Endothelial cell of umbilical vein (primary cell): Measurements from ENCODE around the gene TOP1. TPM values are rescaled to one million over a fixed set of nuclear protein-coding genes. Genes with fewer than 3 reads are reported as not detected.

ENCODE experiments used
- BruUV-seq: library from RNA; stranded (reverse); fragments of 400-500 nt; replicated peaks from 2 replicates; lab custom pipeline; 2021; lab: Mats Ljungman, UMichigan
- CTCF ChIA-PET: fragments of 300-600, 350-600 bp; sonication (Branson Sonifier 250); formaldehyde crosslinking; loops from one replicate; lab custom pipeline; 2021; ENCODE audit warnings: antibody characterized with exemption, inconsistent platforms; lab: Charles Lee
- POLR2A ChIA-PET: fragments of 300-600, 350-600 bp; sonication (Branson Sonifier 250); formaldehyde crosslinking; loops from one replicate; lab custom pipeline; 2021; ENCODE audit warnings: antibody characterized with exemption, inconsistent platforms; lab: Charles Lee
- DNase-seq: peaks from one replicate; pipeline ENCODE4 v3.0.0-alpha.2; 2011; ENCODE audit warnings: low read depth, low spot score
- FAIRE-seq: peaks from 2 replicates; lab custom pipeline; 2011; peaks lifted over from hg19 to GRCh38; lab: Jason Lieb, UNC
- H2AFZ ChIP-seq: 2 replicates; pipeline ENCODE4 v1.6.0; 2012; ENCODE audit warnings: low read depth, low read length, control low read depth, inconsistent platforms
- H3K27ac ChIP-seq: 2 replicates; pipeline ENCODE4 v1.5.1; 2011; ENCODE audit warnings: low read depth, mild to moderate bottlenecking, control low read depth, low read length, moderate library complexity; ENCODE audit not compliant: insufficient read depth
- H3K27me3 ChIP-seq, 2 experiments: 2 replicates each; pipeline versions ENCODE4 v1.6.0 to v1.6.1; 2011; ENCODE audit warnings: low read length in 2 of 2, mixed read lengths in 1 of 2; ENCODE audit not compliant: control insufficient read depth in 2 of 2, insufficient read depth in 2 of 2
- H3K36me3 ChIP-seq, 2 experiments: 2 replicates in 1 of 2; 3 replicates in 1 of 2; pipeline ENCODE4 v1.5.1; 2011; ENCODE audit warnings: low read length in 2 of 2, mild to moderate bottlenecking in 1 of 2, moderate library complexity in 1 of 2; ENCODE audit not compliant: control insufficient read depth in 2 of 2, insufficient read depth in 2 of 2; ENCODE audit errors: extremely low read depth in 1 of 2
- H3K4me1 ChIP-seq: 3 replicates; pipeline ENCODE4 v1.5.1; 2011; ENCODE audit warnings: mild to moderate bottlenecking, low read length; ENCODE audit not compliant: control insufficient read depth, insufficient read depth; ENCODE audit errors: extremely low read depth
- H3K4me2 ChIP-seq: 2 replicates; pipeline ENCODE4 v1.6.1; 2011; ENCODE audit warnings: low read length, control low read depth, mixed read lengths; ENCODE audit not compliant: insufficient read depth
- H3K4me3 ChIP-seq, 3 experiments: fragments of 200-600 bp in 1 of 3; sonication (generic), shearing (Covaris generic) in 1 of 3; replicated peaks in 1 of 3; 2 replicates each; pipeline ENCODE4 v1.5.1; 2011 to 2016; ENCODE audit warnings: control low read depth in 3 of 3, low read length in 3 of 3, mild to moderate bottlenecking in 2 of 3, inconsistent platforms in 1 of 3, low read depth in 1 of 3, moderate library complexity in 1 of 3; ENCODE audit not compliant: insufficient read depth in 1 of 3
- H3K79me2 ChIP-seq: 2 replicates; pipeline ENCODE4 v1.6.0; 2012; ENCODE audit warnings: low read length, inconsistent platforms; ENCODE audit not compliant: control insufficient read depth, insufficient read depth
- H3K9ac ChIP-seq: replicated peaks from 2 replicates; pipeline ENCODE3; 2011; ENCODE audit warnings: low read length, control low read depth; ENCODE audit not compliant: insufficient read depth; ENCODE audit errors: extremely low read depth
- H3K9me1 ChIP-seq: replicated peaks from 3 replicates; pipeline ENCODE4 v1.6.0; 2011; ENCODE audit warnings: mild to moderate bottlenecking, low read length; ENCODE audit not compliant: control insufficient read depth, insufficient read depth; ENCODE audit errors: extremely low read depth
- H3K9me3 ChIP-seq: replicated peaks from 2 replicates; pipeline ENCODE4 v1.5.1; 2012; ENCODE audit warnings: low read length, inconsistent platforms; ENCODE audit not compliant: control insufficient read depth, insufficient read depth
- H4K20me1 ChIP-seq: replicated peaks from 2 replicates; pipeline ENCODE3; 2011; ENCODE audit warnings: mild to moderate bottlenecking, low read length; ENCODE audit not compliant: control insufficient read depth, insufficient read depth; ENCODE audit errors: extremely low read depth
- CTCF ChIP-seq, 2 donors: IDR thresholded peaks; 1 replicate in 1 of 2; 2 replicates in 1 of 2; pipeline ENCODE4 v1.5.1; 2011; ENCODE audit warnings: low read length in 2 of 2, mild to moderate bottlenecking in 2 of 2, moderate library complexity in 2 of 2, control low read depth in 1 of 2, inconsistent platforms in 1 of 2, low read depth in 1 of 2; ENCODE audit not compliant: insufficient read depth in 1 of 2; ENCODE audit errors: extremely low read depth in 1 of 2
- EZH2 ChIP-seq: IDR thresholded peaks from 2 replicates; pipeline ENCODE4 v1.6.1; 2012; ENCODE audit warnings: borderline replicate concordance, low read depth, mild to moderate bottlenecking, moderate library complexity, low read length, inconsistent platforms; ENCODE audit not compliant: severe bottlenecking
- FOS ChIP-seq: IDR thresholded peaks from 2 replicates; pipeline ENCODE4 v1.6.1; 2011; ENCODE audit warnings: mild to moderate bottlenecking, low read length, moderate library complexity, borderline replicate concordance; ENCODE audit not compliant: insufficient read depth
- GATA2 ChIP-seq: IDR thresholded peaks from 2 replicates; pipeline ENCODE4 v1.7.0; 2011; ENCODE audit warnings: low read depth, mild to moderate bottlenecking, moderate library complexity, mixed read lengths, low read length; ENCODE audit not compliant: insufficient read length, insufficient read depth
- JUN ChIP-seq: IDR thresholded peaks from 2 replicates; pipeline ENCODE4 v1.6.1; 2011; ENCODE audit warnings: borderline replicate concordance, low read depth; ENCODE audit not compliant: insufficient read length, insufficient read depth
- MYC ChIP-seq: IDR thresholded peaks from one replicate; pipeline ENCODE4 v1.6.1; 2011; ENCODE audit warnings: mild to moderate bottlenecking, low read depth, low read length
- POLR2A ChIP-seq: IDR thresholded peaks from 2 replicates; pipeline ENCODE4 v1.6.1; 2012; ENCODE audit warnings: low read depth, mild to moderate bottlenecking, control low read depth, low read length
- POLR2AphosphoS5 ChIP-seq: IDR thresholded peaks from 2 replicates; pipeline ENCODE4 v1.6.1; 2012; ENCODE audit warnings: low read depth, mild to moderate bottlenecking, control low read depth, low read length, moderate library complexity; ENCODE audit not compliant: insufficient read depth
- dilution Hi-C: fragments of 300-500 bp; cut with MboI; formaldehyde crosslinking; loops from one replicate; pipeline ENCODE4 v1.15.0; 2019; ENCODE audit warnings: low sequenced_read_pairs; ENCODE audit not compliant: extremely low pct_ligation_motif_present
- intact Hi-C: fragments of 100-400 bp; cut with micrococcal nuclease; formaldehyde crosslinking; loops from one replicate; pipeline ENCODE4 v1.10.0; 2022
- polyA plus RNA-seq, 4 experiments: library from polyadenylated mRNA; depleted of rRNA in 3 of 4; stranded (reverse) in 3 of 4; unstranded in 1 of 4; fragments of >200 nt; gene quantifications; 2 replicates each; pipeline versions ENCODE4 v1.2.1 to v1.2.3, GENCODE V29; 2011 to 2012; ENCODE audit warnings: missing spikeins in 1 of 4
- total RNA-seq: library from RNA; stranded (reverse); gene quantifications from 2 replicates; pipeline ENCODE4 v1.2.3, GENCODE V29; 2021

Gene TOP1
- total and polyA plus RNA-seq, 2 donors (not counting 3 experiments of a cell fraction or from before 2014, with no cell fraction given) = 7.0 to 77.4 TPM

- no peak for FAIRE-seq
- no TSS peak for BruUV-seq
- CTCF ChIA-PET = interaction anchor here (0.6 to 4.0 kb wide), 8 partner anchors 8 to 117 kb away, joined by 3 to 20 read pairs (median 4); no protein-coding TSS in a partner anchor
- Histone ChIP-seq H3K9me1 (no peaks in the 10 kb centered on the region), H3K9ac (no peak overlapping the region), H3K4me1 (no peaks in the 10 kb centered on the region), H3K27me3 (no peaks in the 10 kb centered on the region), H3K4me2 (no peak overlapping the region), H3K4me3 (no peak overlapping the region), H3K79me2 (peaks cover 5% of the 10 kb centered on the region), H3K36me3 (peaks cover 6 to 22% of the 10 kb centered on the region in 2 experiments), H3K27ac (no peak overlapping the region), H3K9me3 (no peaks in the 10 kb centered on the region), H4K20me1 (no peaks in the 10 kb centered on the region), H2AFZ (no peak overlapping the region)
- intact Hi-C loops (no loop called here), dilution Hi-C loops (no loop called here)
- TF ChIP-seq EZH2 = no peak
- no peak for TF ChIP-seq POLR2AphosphoS5
- TF ChIP-seq JUN = no peak
- no peak for TF ChIP-seq FOS
- no peak for TF ChIP-seq MYC
- TF ChIP-seq CTCF (IDR thresholded peaks at IDR 0.05; ENCODE audit: extremely low read depth in 1 of 2, insufficient read depth in 1 of 2, low read depth in 1 of 2, low read length in 2 of 2) = no peak
- no peak for TF ChIP-seq GATA2
- no peak for TF ChIP-seq POLR2A
- POLR2A ChIA-PET = no interaction called here
- DNase-seq = peak; percentile 82
Measured at GRCh38 chr20:41086402-41087324, 58.0 kb downstream of the TOP1 start.
